ENCODE measurements around the gene PACRGL. TPM values are rescaled to one million over a fixed set of nuclear protein-coding genes. Genes with fewer than 3 reads are reported as not detected.

Gene PACRGL
- total RNA-seq (22.4 TPM), polyA plus RNA-seq (ENCODE audit: insufficient read depth, low read depth, low replicate concordance) (11.3 TPM)
- long read RNA-seq, donor 1, partial matches to known transcripts = 0 of 1 reads
- long read RNA-seq, donor 1, other reads (novel, unspliced or antisense) = 0 of 1 reads
- long read RNA-seq, donor 2, partial matches to known transcripts = 0 of 1 reads
- long read RNA-seq, donor 2, other reads (novel, unspliced or antisense) = 0 of 1 reads
- long read RNA-seq, donor 3, partial matches to known transcripts = 0 of 1 reads
- long read RNA-seq, donor 3, other reads (novel, unspliced or antisense) = 0 of 1 reads
- long read RNA-seq, donor 4 = 0 reads
- long read RNA-seq, donor 5 = 0 reads
- long read RNA-seq, donor 6, partial matches to known transcripts = 0 of 1 reads
- long read RNA-seq, donor 6, other reads (novel, unspliced or antisense) = 0 of 1 reads
- long read RNA-seq, donor 7, partial matches to known transcripts = 0 of 3 reads
- long read RNA-seq, donor 7, other reads (novel, unspliced or antisense) = 2 of 3 reads
- long read RNA-seq, donor 8 = 0 reads
- long read RNA-seq, donor 9 = 0 reads
- long read RNA-seq, donor 10, partial matches to known transcripts = 0 of 1 reads
- long read RNA-seq, donor 10, other reads (novel, unspliced or antisense) = 0 of 1 reads

DNA sequence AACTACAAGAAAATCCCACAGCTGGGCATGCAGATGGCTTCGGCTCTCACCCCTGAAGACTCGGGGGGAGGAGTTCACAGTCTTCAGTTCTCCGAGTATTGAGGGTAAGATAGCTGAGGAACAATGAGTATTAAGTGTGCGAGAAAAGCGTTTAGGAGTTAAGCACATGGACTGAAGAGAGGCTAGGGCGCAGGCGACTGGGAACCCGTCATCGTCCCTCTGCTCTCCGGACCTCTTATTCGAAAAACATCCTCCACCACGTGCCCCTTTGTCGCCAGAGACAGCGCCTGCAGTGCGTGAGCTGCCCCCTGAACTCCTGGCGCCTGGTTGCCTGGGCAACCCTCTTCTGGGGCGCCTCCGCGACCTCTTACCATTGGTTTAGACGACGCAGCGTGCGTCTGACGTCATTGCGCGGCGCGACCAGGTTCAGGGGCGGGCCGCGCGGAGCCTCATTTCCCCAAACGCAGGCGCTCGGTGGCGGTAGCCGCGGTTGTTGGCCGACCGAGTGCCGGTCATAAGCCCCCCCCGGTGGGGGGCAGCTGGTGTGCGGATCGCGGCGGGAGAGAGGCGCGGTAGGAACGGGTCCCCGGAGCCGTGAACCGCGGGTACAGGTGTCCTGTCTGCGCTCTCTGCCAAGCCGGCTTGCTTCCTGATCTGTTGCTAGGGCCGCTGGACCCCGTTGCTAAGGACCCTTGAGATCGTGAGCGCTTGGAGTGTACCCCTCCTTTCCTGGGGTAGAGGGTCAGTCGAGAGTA is at the start of gene PACRGL:
Gene PACRGL, plus strand, starts transcription at position 452 of the 755 bp plus-strand sequence. CDS start 4,024 bp downstream, outside the sequence.
- DNase-seq = peak; percentile 96 to 98 (median 97)
- FAIRE-seq = peak; percentile 89
- no peaks in the 10 kb centered on the region for H3K27me3 ChIP-seq (ENCODE audit: control insufficient read depth, insufficient read depth, low read length)
- intact Hi-C loops (cut with DNase I) = no loop called here
- H3K36me3 ChIP-seq (ENCODE audit: control insufficient read depth in 2 of 3, insufficient read depth in 3 of 3, low read length in 3 of 3) = peaks cover 0 to 7% (median 3%) of the 10 kb centered on the region in 3 donors
- H3K9me3 ChIP-seq (ENCODE audit: control insufficient read depth in 2 of 3, insufficient read depth in 1 of 3, low read length in 3 of 3) = no peaks in the 10 kb centered on the region
- peak within 1 kb of the TSS; percentile 56 to 98 (median 91) for H3K9ac ChIP-seq (ENCODE audit: low read length in 3 of 3)
- H3K4me1 ChIP-seq (ENCODE audit: control insufficient read depth in 2 of 3, insufficient read depth in 2 of 3, low read depth in 1 of 3, low read length in 3 of 3) = peaks cover 0 to 6% (median 3%) of the 10 kb centered on the region in 3 donors
- TF ChIP-seq CTCF (IDR thresholded peaks at IDR 0.05; ENCODE audit: borderline replicate concordance, extremely low read depth, insufficient read depth) = no peak
- peak within 1 kb of the TSS; percentile 14 to 67 for H3K27ac ChIP-seq (ENCODE audit: low read depth in 2 of 2, low read length in 2 of 2)
- H3K4me3 ChIP-seq (ENCODE audit: low read length in 3 of 3) = peak within 1 kb of the TSS; percentile 87 to 96 (median 95)

GRCh38 chr4:20652226-20652885 is 47.9 kb upstream of the PACRGL start:
- Histone ChIP-seq H3K27me3 (ENCODE audit: control insufficient read depth, insufficient read depth, low read length) (no peaks in the 10 kb centered on the region), H3K9ac (ENCODE audit: low read length in 3 of 3) (no peak overlapping the region), H3K36me3 (ENCODE audit: control insufficient read depth in 2 of 3, insufficient read depth in 3 of 3, low read length in 3 of 3) (no peaks in the 10 kb centered on the region), H3K9me3 (ENCODE audit: control insufficient read depth in 2 of 3, insufficient read depth in 1 of 3, low read length in 3 of 3) (peaks cover 0 to 14% (median 0%) of the 10 kb centered on the region in 3 donors), H3K27ac (ENCODE audit: low read depth in 2 of 2, low read length in 2 of 2) (no peak overlapping the region), H3K4me3 (ENCODE audit: low read length in 3 of 3) (no peak overlapping the region), H3K4me1 (ENCODE audit: control insufficient read depth in 2 of 3, insufficient read depth in 2 of 3, low read depth in 1 of 3, low read length in 3 of 3) (no peaks in the 10 kb centered on the region)
- no peak for TF ChIP-seq CTCF (IDR thresholded peaks at IDR 0.05; ENCODE audit: borderline replicate concordance, extremely low read depth, insufficient read depth)
- no peak for FAIRE-seq
- intact Hi-C loops (cut with DNase I) = no loop called here
- peak in 1 of 5 donors; percentile 34 for DNase-seq

DNA sequence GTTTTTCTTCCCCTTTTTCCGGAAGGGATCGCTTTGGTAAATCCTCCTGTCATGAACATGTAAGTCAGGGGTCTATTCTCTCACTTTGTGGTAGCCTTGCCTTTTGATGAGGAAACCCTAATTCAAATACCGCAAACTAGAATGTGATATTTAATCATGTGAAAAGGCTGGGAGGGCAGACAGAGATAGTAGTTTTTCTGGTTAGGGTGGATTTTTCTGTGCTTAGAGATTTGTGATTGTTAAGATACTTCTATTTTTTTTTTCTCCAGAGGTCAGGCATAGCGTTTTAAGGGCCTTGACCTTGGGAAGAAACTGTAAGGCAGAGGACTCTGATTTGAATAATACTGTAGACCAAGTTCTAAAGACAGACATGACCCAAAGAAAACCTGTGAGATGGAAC is 41.8 kb upstream of the PACRGL start:
- Histone ChIP-seq H3K4me1 (ENCODE audit: control insufficient read depth in 2 of 3, insufficient read depth in 2 of 3, low read depth in 1 of 3, low read length in 3 of 3) (no peaks in the 10 kb centered on the region), H3K9ac (ENCODE audit: low read length in 3 of 3) (no peak overlapping the region), H3K36me3 (ENCODE audit: control insufficient read depth in 2 of 3, insufficient read depth in 3 of 3, low read length in 3 of 3) (no peaks in the 10 kb centered on the region), H3K9me3 (ENCODE audit: control insufficient read depth in 2 of 3, insufficient read depth in 1 of 3, low read length in 3 of 3) (no peaks in the 10 kb centered on the region), H3K27me3 (ENCODE audit: control insufficient read depth, insufficient read depth, low read length) (no peaks in the 10 kb centered on the region), H3K27ac (ENCODE audit: low read depth in 2 of 2, low read length in 2 of 2) (no peak overlapping the region), H3K4me3 (ENCODE audit: low read length in 3 of 3) (no peak overlapping the region)
- FAIRE-seq (no peak), DNase-seq (no peak)
- intact Hi-C loops (cut with DNase I) = no loop called here
- TF ChIP-seq CTCF (IDR thresholded peaks at IDR 0.05; ENCODE audit: borderline replicate concordance, extremely low read depth, insufficient read depth) = no peak
